Left lung (tissue), 14 donors: ENCODE results near the gene APOL3. TPM values are rescaled to one million over a fixed set of nuclear protein-coding genes. Genes with fewer than 3 reads are reported as not detected.
"Not testable (repeated sequence)": the region's sequence is repeated elsewhere in the genome, so short reads cannot be mapped to it uniquely, and the experiment has no call there.

Experiments
- ATAC-seq: fragments of 200-7000 bp; cut with Tn5 transposase; one replicate; pipeline ENCODE4 v1.9.1; 2020; ENCODE audit warnings: moderate library complexity
- DNase-seq, 4 donors: peaks; one replicate each; pipeline ENCODE4 v3.0.0-alpha.2; 2013 to 2020
- H3K27ac ChIP-seq, 2 donors: fragments of 200-600 bp; sonication (generic) in 1 of 2; one replicate each; pipeline versions ENCODE4 v1.5.0 to v1.8.0; 2020 to 2021
- H3K27me3 ChIP-seq, 2 donors: fragments of 200-600 bp; sonication (generic) in 1 of 2; one replicate each; pipeline versions ENCODE4 v1.5.0 to v1.8.0; 2020 to 2021
- H3K36me3 ChIP-seq, 2 donors: fragments of 200-600 bp; sonication (generic) in 1 of 2; one replicate each; pipeline versions ENCODE4 v1.5.0 to v1.8.0; 2020 to 2021
- H3K4me1 ChIP-seq, 2 donors: fragments of 200-600 bp; one replicate each; pipeline ENCODE4 v1.8.0; 2021
- H3K4me3 ChIP-seq, 2 donors: fragments of 200-600 bp; sonication (generic) in 1 of 2; one replicate each; pipeline versions ENCODE4 v1.5.0 to v1.8.0; 2020 to 2021; ENCODE audit warnings: mild to moderate bottlenecking in 1 of 2
- H3K9me3 ChIP-seq, 2 donors: fragments of 200-600 bp; sonication (generic) in 1 of 2; one replicate each; pipeline versions ENCODE4 v1.5.0 to v1.8.0; 2020 to 2021
- intact Hi-C, 2 donors: fragments of 100-400 bp; cut with DNase I; formaldehyde crosslinking; loops; one replicate each; pipeline versions ENCODE4 v1.11.2 to v1.14.2; 2022
- long read RNA-seq, 12 donors: library from polyadenylated mRNA in 2 of 12; unstranded in 2 of 12; transcript quantifications; one replicate each; pipeline ENCODE4 v2.0.0 and lab custom pipeline, GENCODE V29; 2019 to 2026
- polyA plus RNA-seq, 6 donors: library from polyadenylated mRNA; unstranded; fragments of 120-200 nt; gene quantifications; one replicate each; pipeline ENCODE4 v1.2.1, GENCODE V29; 2013; ENCODE audit not compliant: insufficient read length in 6 of 6
- total RNA-seq, 2 donors: library from RNA; stranded (reverse); fragmentation: NEBNext Ultra II Directional; extraction: Animal tissue kit (Norgen Biotek cat#: 25700); gene quantifications; one replicate each; pipeline ENCODE4 v1.2.1, GENCODE V29; 2021
- TF ChIP-seq, protein P1 (sequence below), 2 donors: fragments of 200-600 bp; sonication (generic) in 1 of 2; IDR thresholded peaks; one replicate each; pipeline versions ENCODE4 v1.5.0 to v1.8.0; 2021; ENCODE audit warnings: antibody characterized with exemption in 2 of 2
- donor health status: DM: no; HTN: yes; CAD: no.
- donor health status: DM: no; HTN: no; CAD: no.

The APOL3 gene, protein sequence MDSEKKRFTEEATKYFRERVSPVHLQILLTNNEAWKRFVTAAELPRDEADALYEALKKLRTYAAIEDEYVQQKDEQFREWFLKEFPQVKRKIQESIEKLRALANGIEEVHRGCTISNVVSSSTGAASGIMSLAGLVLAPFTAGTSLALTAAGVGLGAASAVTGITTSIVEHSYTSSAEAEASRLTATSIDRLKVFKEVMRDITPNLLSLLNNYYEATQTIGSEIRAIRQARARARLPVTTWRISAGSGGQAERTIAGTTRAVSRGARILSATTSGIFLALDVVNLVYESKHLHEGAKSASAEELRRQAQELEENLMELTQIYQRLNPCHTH
- total RNA-seq (10 to 100 TPM; 27.0 to 57.9 TPM), polyA plus RNA-seq (10 to 100 TPM; 31.2 to 49.0 (median 42.0) TPM)
- long read RNA-seq, donor 1, partial matches to known transcripts = 5 of 10 reads
- long read RNA-seq, donor 1, other reads (novel, unspliced or antisense) = 0 of 10 reads
- long read RNA-seq, donor 2, partial matches to known transcripts = 0 of 5 reads
- long read RNA-seq, donor 2, other reads (novel, unspliced or antisense) = 0 of 5 reads
- long read RNA-seq, donor 3, partial matches to known transcripts = 0 of 3 reads
- long read RNA-seq, donor 3, other reads (novel, unspliced or antisense) = 0 of 3 reads
- long read RNA-seq, donor 4, transcript APOL3-201 (3 exons, 2,117 nt) = major isoform, 5 of 15 reads
- long read RNA-seq, donor 4, partial matches to known transcripts = 1 of 15 reads
- long read RNA-seq, donor 4, other reads (novel, unspliced or antisense) = 4 of 15 reads
- long read RNA-seq, donor 5, partial matches to known transcripts = 0 of 4 reads
- long read RNA-seq, donor 5, other reads (novel, unspliced or antisense) = 0 of 4 reads
- long read RNA-seq, donor 6, partial matches to known transcripts = 0 of 1 reads
- long read RNA-seq, donor 6, other reads (novel, unspliced or antisense) = 0 of 1 reads
- long read RNA-seq, donor 7, partial matches to known transcripts = 0 of 3 reads
- long read RNA-seq, donor 7, other reads (novel, unspliced or antisense) = 0 of 3 reads
- long read RNA-seq, donor 8, partial matches to known transcripts = 0 of 2 reads
- long read RNA-seq, donor 8, other reads (novel, unspliced or antisense) = 0 of 2 reads
- long read RNA-seq, donor 9 = 0 reads
- long read RNA-seq, donor 10, transcript APOL3-205 (4 exons, 2,214 nt) = major isoform, 6 of 15 reads
- long read RNA-seq, donor 10, partial matches to known transcripts = 1 of 15 reads
- long read RNA-seq, donor 10, other reads (novel, unspliced or antisense) = 5 of 15 reads
- long read RNA-seq, donor 11 = 0 reads
- long read RNA-seq, donor 12, partial matches to known transcripts = 0 of 4 reads
- long read RNA-seq, donor 12, other reads (novel, unspliced or antisense) = 0 of 4 reads

DNA sequence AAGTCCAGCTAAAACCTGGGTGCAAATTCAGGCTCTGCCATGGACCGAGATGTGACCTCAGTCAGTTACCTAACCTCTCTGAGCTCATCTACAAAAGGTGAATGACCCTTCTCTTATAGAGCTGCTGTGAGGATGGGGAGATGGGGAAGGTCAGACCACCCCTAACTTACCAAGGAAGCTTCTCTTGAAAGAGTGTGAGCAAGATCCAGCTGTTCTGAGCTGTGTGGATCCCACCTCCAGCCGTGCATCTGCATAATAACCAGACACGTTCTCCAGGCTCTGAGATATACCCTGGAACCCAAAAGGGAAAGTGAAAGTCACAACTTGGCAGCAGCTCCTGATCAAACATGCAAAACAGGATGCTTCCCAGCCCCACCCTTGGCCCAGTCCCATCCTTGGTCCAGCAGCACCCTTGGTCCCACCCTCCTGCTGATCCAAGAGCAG lies at the start of gene APOL3:
TSS of gene APOL3 (minus strand) at position 257 of the 444 bp plus-strand sequence. CDS start 11,700 bp downstream, outside the sequence.
- Histone ChIP-seq H3K36me3 (no peaks in the 10 kb centered on the region), H3K27me3 (no peaks in the 10 kb centered on the region), H3K4me3 (peak within 1 kb of the TSS; percentile 18 to 52), H3K27ac (peak within 1 kb of the TSS; percentile 78 to 87), H3K9me3 (no peaks in the 10 kb centered on the region), H3K4me1 (peaks cover 25 to 96% of the 10 kb centered on the region in 2 donors)
- TF ChIP-seq, protein P1, sequence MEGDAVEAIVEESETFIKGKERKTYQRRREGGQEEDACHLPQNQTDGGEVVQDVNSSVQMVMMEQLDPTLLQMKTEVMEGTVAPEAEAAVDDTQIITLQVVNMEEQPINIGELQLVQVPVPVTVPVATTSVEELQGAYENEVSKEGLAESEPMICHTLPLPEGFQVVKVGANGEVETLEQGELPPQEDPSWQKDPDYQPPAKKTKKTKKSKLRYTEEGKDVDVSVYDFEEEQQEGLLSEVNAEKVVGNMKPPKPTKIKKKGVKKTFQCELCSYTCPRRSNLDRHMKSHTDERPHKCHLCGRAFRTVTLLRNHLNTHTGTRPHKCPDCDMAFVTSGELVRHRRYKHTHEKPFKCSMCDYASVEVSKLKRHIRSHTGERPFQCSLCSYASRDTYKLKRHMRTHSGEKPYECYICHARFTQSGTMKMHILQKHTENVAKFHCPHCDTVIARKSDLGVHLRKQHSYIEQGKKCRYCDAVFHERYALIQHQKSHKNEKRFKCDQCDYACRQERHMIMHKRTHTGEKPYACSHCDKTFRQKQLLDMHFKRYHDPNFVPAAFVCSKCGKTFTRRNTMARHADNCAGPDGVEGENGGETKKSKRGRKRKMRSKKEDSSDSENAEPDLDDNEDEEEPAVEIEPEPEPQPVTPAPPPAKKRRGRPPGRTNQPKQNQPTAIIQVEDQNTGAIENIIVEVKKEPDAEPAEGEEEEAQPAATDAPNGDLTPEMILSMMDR (IDR thresholded peaks at IDR 0.05) = no peak
- DNase-seq (peak in 2 of 4 donors; percentile 59 to 69), ATAC-seq (peak; percentile 57)
- intact Hi-C loops = no loop called here

DNA sequence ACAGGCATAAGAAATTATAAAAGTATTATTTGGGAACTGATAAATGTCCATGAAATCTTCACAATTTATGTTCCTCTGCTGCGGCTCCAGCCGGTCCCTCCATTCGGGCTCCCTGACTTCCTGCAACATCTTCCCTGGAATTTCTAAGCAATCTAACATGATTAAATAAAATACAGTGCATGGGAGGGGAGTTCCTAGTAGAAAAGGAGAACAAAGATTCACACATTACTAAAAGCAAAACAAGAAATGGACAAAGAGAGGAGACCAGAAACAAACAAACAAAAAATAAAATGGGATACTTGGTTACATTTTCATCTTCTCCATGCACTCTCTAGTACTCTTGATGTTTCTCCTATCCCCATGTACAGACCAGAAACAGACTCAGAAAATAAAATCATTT lies 49.7 kb upstream of the APOL3 start:
- TF ChIP-seq, protein P1 (IDR thresholded peaks at IDR 0.05) = no peak
- Histone ChIP-seq H3K9me3 (no peaks in the 10 kb centered on the region), H3K27me3 (no peaks in the 10 kb centered on the region), H3K4me1 (peaks cover 9 to 41% of the 10 kb centered on the region in 2 donors), H3K27ac (no peak overlapping the region), H3K4me3 (no peak overlapping the region), H3K36me3 (no peaks in the 10 kb centered on the region)
- intact Hi-C loops = no loop called here
- DNase-seq (no peak), ATAC-seq (no peak)

DNA sequence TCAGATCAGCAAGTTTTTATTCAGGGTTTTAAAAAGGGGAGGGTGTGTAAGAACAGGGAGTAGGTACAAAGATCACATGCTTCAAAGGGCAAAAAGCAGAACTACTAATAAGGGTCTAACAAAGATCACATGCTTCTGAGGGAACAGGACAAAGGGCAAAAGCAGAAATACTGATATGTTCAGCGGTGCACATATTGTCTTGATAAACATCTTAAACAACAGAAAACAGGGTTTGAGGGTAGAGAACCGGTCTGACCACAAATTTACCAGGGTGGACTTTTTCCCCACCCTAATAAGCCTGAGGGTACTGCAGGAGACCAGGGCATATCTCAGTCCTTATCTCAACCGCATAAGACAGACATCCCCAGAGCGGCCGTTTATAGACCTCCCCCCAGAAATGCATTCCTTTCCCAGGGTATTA lies 48.9 kb upstream of the APOL3 start:
- intact Hi-C loops, H3K27me3 ChIP-seq, H3K36me3 ChIP-seq, DNase-seq, ATAC-seq, H3K9me3 ChIP-seq, H3K27ac ChIP-seq, H3K4me3 ChIP-seq: not testable (repeated sequence)
- peaks cover 9 to 41% of the 10 kb centered on the region in 2 donors for H3K4me1 ChIP-seq

DNA sequence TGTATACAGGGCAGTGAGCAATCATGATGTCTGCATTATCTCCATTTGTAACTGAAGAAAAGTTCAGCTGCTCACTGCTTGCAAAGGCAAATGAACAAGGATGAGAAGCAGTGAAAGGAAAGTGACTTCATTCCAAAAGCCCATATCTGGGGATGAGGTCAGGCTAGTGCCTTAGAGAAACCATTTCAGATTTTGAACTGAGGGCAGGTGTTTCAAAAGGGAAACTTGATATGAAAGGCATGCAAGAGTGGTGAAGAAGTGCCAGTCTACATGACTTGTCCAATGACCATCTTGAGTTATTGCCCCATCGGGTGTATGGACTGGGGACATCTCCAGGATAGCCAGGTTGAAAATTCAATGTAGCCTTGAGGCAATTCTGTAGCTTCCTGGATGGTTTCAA lies 48.4 kb upstream of the APOL3 start:
- H3K36me3 ChIP-seq = no peaks in the 10 kb centered on the region
- TF ChIP-seq, protein P1 (IDR thresholded peaks at IDR 0.05) = no peak
- H3K27ac ChIP-seq = no peak overlapping the region
- peaks cover 9 to 36% of the 10 kb centered on the region in 2 donors for H3K4me1 ChIP-seq
- H3K27me3 ChIP-seq = no peaks in the 10 kb centered on the region
- DNase-seq (no peak), ATAC-seq (no peak)
- intact Hi-C loops = no loop called here
- no peaks in the 10 kb centered on the region for H3K9me3 ChIP-seq
- no peak overlapping the region for H3K4me3 ChIP-seq

DNA sequence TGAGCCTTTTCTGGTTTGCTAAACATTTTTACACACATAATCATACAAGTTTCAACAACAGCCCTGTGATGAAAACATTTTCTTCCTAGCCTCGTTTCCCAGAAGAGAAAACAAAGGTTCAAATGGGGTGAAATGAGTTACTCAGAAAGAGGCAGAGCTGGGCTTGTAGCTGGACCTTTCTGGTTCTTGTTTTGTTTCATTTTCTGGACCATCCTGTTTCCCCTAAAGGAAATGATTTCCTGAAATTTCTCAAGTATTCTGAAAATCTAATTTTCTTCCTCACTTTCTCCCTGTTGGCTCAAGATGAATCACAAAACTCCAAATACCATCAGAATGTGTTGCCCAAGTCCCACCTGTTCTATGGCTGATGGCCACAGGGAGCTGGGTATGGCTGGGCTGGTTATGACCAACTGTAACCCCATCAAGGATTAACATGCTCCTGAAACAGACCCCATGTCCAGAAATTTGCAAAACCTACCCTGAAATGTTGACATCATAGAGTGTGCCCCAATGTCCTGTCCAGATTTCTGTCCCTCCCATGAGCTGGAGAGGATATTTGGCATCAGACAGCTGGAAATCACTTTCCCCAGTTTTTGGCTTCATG lies 47.7 kb upstream of the APOL3 start:
- ATAC-seq (no peak), DNase-seq (no peak)
- H3K4me3 ChIP-seq = no peak overlapping the region
- no peak overlapping the region for H3K27ac ChIP-seq
- TF ChIP-seq, protein P1 (IDR thresholded peaks at IDR 0.05) = no peak
- no peaks in the 10 kb centered on the region for H3K27me3 ChIP-seq
- H3K4me1 ChIP-seq = peaks cover 9 to 29% of the 10 kb centered on the region in 2 donors
- no peaks in the 10 kb centered on the region for H3K9me3 ChIP-seq
- intact Hi-C loops = no loop called here
- no peaks in the 10 kb centered on the region for H3K36me3 ChIP-seq
